GM19438 (cell line): ENCODE measurements around the gene UBL7.
A peak's percentile ranks its signal among the peaks of the same experiment; 100 is the strongest.
"Not testable (repeated sequence)": the region's sequence is repeated elsewhere in the genome, so short reads cannot be mapped to it uniquely, and the experiment has no call there.

Experiments used
- ATAC-seq: cut with Tn5 transposase; IDR thresholded peaks from one replicate; pipeline ENCODE4 v1.9.1; 2021; ENCODE audit warnings: low read depth; ENCODE audit not compliant: unreplicated experiment

The UBL7 gene, protein sequence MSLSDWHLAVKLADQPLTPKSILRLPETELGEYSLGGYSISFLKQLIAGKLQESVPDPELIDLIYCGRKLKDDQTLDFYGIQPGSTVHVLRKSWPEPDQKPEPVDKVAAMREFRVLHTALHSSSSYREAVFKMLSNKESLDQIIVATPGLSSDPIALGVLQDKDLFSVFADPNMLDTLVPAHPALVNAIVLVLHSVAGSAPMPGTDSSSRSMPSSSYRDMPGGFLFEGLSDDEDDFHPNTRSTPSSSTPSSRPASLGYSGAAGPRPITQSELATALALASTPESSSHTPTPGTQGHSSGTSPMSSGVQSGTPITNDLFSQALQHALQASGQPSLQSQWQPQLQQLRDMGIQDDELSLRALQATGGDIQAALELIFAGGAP

DNA sequence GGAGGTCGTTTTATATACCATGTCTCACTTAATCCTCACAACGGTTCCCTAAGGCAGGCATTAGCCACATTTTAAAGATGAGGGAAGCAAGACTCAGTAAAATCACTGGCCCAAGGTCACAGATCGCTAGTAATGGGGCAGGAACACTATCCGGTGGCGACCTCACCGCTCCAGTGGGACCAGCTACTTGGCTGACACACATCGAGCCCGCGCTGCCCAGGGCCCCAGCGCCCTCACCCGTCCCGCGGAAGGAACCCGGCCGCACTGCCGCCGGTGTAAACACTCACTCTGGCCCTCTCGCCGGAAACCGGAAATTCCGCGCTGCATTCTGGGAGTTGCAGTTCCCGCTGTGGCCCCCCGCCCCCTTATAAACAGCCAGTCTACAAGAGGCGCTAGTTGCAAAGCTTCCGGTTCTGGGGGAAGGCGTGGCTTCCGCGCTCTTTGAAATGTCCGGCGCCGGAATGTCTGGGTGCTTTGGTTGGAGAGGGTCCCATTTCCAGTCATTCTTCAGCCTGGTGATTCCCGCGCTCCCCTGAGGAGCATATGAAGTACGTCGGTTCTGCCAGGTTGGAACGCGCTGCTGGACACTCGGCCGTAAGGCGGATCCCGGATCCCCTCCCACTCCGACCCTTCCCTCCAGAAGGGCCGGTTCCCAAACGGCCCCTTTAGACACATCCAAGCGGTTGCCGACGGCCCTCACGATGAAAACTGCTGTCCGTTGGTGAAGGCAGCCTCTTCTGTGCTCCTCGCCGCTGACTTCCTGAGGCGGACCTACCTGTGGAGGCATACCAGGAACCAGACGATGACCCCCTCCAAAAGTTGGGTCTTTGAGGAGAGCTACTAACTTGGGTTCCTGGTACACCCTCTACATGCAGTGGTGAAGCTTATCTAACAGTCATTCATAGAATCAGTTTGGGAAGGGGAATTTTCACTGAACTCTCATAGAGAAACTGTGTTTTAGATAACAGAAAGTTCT, at the start of gene UBL7:
Gene UBL7 (minus strand): TSS at position 290 of the 976 bp plus-strand sequence. CDS start 2,293 bp downstream, outside the sequence.
- ATAC-seq, result peak; percentile 91

DNA sequence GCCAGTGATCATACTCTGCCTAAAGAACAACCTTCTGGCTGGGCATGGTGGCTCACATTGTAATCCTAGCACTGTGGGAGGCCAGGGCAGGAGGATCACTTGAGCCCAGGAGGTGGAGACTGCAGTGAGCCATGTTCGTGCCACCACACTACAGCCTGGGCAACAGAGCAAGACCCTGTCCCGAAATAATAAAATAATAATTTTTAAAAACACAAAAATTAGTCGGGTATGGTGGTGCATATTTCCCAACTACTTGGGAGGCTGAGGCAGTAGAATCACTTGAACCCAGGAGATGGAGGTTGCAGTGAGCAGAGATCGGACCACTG, 45.5 kb upstream of the UBL7 start:
- ATAC-seq, result no peak

DNA sequence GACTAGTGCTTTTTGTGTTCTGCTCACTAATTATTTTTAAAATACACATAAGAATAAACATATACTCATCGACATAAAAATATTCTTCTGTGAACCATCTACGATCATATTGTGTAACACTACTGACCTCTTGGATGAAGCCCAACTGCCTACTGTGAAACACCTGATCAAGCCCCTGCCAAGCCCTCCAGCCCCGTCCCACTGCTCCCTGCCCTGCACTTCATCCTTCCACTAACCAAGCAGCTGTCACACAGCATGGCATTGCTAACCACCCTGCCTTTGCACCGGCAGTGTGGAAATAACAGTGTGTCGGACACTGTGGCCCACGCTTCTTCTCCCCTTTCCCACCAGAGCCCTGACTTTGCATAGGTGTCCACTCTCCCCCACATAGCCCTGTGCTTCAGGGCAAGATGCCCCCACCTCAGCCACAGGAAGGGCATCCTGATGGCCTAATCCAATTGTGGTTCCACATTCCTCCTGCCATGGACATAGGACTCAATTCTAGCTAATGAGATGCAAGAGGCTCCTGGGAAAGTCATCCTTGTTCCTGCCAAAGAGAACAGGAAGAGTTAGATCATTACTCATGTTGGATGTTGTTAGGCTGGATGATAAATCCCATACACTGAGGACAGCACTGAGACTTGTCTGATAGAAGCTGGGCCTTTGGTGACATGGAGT, 45.0 kb upstream of the UBL7 start:
- ATAC-seq, result no peak

DNA sequence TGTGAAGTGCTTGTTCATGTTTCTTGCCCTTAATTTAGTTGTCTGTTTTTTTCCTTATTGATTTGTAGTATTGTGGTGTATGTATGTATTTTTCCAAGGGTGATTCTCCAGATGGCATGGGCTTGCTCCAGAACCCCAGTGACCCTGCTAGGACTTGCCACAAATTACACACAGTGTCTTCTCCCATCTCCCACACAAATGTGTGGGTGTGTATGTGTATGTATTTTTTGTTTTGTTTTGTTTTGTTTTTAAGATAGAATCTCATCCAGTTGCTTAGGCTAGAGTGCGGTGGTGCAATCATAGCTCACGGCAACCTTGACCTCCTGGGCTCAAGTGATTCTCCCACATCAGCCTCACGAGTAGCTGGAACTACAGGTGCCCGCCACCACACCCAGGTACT, 43.9 kb upstream of the UBL7 start:
- no peak for ATAC-seq

DNA sequence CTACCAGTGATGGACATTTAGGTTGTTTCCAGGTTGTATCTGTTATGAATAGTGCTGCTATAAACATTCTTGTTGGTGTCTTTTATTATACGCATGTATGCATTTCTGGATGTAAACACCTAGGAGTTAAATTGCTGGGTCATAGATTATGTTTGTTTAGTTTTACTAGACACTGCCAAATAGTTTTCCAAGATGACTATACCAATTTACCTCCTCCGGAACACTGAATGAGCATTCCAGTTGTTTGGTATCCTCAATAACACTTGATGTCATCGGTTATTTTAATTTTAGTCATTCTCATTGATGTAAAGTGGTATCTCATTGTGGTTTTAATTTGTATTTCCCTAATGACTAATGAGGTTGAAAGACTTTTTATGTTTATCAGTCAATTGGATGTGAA, 43.5 kb upstream of the UBL7 start:
- no peak for ATAC-seq

- ATAC-seq, result no peak
Observed at GRCh38 chr15:74502301-74502700, 41.3 kb upstream of the UBL7 start.

DNA sequence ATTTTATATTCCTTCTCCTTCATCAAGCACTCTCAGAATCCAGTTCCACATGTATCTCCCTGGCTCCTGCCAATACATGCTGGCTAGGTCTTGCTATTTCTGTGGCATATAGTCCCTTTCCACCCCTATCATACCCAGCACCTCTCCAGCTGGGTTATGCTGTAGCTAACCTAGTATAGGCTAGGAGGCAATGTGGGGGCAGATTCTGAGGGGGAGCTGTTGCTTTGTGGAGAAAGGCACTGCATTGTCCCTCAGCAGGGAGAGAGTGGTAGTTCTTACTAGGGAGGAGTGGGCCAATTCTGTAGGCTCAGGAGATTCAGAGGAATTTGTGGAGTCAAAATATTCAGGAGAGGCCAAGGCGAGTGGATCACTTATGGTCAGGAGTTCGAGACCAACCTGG, 39.4 kb upstream of the UBL7 start:
- no peak for ATAC-seq

- no peak for ATAC-seq
Observed at GRCh38 chr15:74499366-74499765, 38.4 kb upstream of the UBL7 start.

GRCh38 chr15:74497584-74497983, 36.6 kb upstream of the UBL7 start:
- no peak for ATAC-seq

GRCh38 chr15:74496648-74497047, 35.7 kb upstream of the UBL7 start:
- no peak for ATAC-seq

- no peak for ATAC-seq
Observed at GRCh38 chr15:74490339-74490689, 29.4 kb upstream of the UBL7 start.

GRCh38 chr15:74489518-74490338, 28.8 kb upstream of the UBL7 start:
- no peak for ATAC-seq

- no peak for ATAC-seq
Observed at GRCh38 chr15:74488776-74489175, 27.8 kb upstream of the UBL7 start.

DNA sequence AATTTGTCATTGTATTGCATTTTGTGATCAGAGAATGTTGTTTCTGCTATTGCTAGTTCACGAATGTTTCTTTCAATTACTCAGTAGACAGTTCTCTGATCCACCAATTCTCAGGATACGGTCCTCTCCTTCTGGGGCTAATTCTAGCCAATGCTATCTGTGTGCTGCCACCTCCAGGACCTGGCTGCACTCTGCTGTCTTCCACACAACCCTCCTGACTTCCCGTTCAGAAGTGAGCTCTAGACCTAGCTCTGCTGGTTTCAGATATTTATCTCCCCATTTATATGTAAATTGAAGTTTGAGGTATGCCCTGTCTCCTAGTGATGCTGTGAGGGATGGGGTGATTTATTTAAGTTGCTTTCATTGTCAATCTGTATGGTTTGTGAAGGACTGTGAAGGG, 21.7 kb upstream of the UBL7 start:
- ATAC-seq, result no peak

DNA sequence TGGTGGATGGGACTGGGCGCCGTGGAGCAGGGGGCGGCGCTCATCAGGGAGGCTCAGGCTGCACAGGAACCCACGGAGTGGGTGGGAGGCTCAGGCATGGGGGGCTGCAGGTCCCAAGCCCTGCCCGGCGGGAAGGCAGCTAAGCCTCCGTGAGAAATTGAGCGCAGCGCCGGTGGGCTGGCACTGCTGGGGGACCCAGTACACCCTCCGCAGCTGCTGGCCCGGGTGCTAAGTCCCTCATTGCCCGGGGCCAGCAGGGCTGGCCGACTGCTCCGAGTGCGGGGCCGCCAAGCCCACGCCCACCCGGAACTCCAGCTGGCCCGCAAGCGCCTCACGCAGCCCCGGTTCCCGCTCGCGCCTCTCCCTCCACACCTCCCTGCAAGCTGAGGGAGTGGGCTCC, 19.4 kb upstream of the UBL7 start:
- not testable (repeated sequence) for ATAC-seq

- not testable (repeated sequence) for ATAC-seq
Observed at GRCh38 chr15:74471621-74472020, 10.7 kb upstream of the UBL7 start.

DNA sequence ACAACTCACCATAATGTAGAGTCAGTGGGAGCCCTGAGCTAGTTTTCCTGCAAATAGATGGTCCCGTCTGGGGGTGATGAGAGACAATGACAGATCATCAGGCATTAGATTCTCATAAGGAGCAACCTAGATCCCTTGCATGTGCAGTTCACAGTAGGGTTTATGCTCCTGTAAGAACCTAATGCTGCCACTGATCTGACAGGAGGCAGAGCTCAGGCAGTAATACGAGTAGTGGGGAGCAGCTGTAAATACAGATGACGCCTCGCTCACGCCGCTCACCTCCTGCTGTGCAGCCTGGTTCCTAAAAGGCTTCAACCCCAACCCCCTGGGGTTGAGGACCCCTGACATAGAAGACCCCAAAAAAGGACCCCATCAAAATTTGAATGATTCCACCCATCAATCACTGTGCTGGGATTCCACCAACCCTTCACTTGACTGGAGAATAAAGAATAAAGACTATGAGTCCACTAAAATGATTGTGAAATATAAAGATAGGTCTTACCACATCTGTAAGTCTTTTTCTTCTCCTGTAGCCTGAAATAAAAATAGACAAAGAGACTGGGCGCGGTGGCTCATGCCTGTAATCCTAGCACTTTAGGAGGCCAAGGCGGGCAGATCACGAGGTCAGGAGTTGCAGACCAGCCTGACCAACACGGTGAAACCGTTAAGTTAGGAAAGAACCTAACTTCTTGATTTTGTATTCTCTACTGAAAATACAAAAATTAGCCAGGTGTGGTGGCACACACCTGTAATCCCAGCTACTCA, 9.9 kb upstream of the UBL7 start:
- no peak for ATAC-seq

DNA sequence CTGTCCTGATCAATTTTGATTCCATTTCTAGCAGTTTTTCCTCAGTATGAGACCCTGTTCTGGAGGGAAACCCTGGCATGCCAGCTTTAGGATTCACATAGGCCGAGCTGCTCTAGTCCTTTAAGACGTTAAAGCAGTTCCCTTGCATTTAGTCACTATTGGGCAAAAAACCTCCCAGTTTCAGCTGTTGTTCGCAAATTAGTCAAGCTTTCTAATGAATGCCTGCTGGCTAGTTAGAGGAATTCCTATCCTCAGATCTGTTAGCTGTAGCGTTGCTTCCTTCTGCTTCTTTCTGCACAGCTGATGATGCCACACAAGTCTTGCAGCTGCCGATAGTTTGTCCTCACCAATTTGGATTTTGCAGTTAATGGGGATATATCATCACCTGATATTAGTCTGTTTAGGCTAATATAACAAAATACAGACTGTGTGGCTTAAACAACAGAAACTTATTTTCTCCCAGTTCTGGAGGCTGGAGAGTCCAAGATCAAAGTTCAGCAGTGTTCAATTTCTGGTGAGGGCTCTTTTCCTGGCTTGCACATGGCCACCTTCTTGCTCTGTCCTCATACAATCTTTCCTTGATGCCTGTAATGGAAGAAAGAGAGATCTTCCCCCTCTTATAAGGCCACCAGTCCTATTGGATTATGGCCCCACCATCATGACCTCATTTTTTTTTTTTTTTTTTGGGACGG, 7.5 kb upstream of the UBL7 start:
- no peak for ATAC-seq

GRCh38 chr15:74466570-74466969, 5.6 kb upstream of the UBL7 start:
- ATAC-seq, result no peak
